ENCODE results near the gene UQCRHL. TPM values are rescaled to one million over a fixed set of nuclear protein-coding genes. Genes with fewer than 3 reads are reported as not detected.

The UQCRHL gene
- total RNA-seq, 1 donor from 2014 or later = 4.8 TPM

DNA sequence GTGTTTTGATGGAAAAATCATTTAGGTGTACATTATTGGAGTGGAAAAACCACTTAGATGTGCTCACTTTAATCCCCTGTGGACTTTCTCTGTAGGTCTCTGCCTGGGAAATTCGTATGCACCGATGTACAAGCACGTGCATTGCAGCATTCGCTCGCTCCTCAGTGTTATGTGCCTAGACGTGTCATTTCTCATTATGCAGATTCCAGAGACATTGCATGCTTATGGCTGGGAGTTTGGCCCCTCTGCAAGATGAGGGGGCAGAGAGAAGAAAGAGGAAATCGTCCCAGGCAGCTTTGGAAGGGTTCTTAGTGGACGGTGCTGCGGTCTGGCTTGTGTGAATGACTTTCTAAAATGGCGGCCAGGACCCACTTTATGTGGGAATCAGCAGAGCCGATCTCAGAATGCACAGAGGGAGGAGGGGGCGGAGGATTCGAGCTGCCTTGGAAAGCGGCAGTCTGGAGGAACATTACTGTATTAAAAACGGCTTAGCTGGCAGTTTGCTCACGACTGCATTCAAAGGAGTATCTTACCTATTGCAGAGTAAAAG, 42.4 kb upstream of the UQCRHL start:
- Mint-ChIP-seq H3K4me1 (peaks cover 49% of the 10 kb centered on the region), H3K4me3 (peak overlapping the region; percentile 99), H3K27me3 (ENCODE audit: insufficient read depth, low read depth) (peaks cover 9% of the 10 kb centered on the region), H3K27ac (peak overlapping the region; percentile 100), H3K36me3 (peaks cover 3% of the 10 kb centered on the region), H3K9me3 (no peaks in the 10 kb centered on the region)
- H3K79me2 ChIP-seq (ENCODE audit: low read depth) = peaks cover 85% of the 10 kb centered on the region
- peak overlapping the region; percentile 94 for H3K27ac ChIP-seq
- DNase-seq (ENCODE audit: low spot score) = peak; percentile 89
- no peaks in the 10 kb centered on the region for H3K9me3 ChIP-seq (ENCODE audit: low read depth)
- peak overlapping the region; percentile 4 for H2AFZ ChIP-seq (replicated peaks)
- no peak for TF ChIP-seq EZH2 (IDR thresholded peaks at IDR 0.05)
- TF ChIP-seq, protein P1, sequence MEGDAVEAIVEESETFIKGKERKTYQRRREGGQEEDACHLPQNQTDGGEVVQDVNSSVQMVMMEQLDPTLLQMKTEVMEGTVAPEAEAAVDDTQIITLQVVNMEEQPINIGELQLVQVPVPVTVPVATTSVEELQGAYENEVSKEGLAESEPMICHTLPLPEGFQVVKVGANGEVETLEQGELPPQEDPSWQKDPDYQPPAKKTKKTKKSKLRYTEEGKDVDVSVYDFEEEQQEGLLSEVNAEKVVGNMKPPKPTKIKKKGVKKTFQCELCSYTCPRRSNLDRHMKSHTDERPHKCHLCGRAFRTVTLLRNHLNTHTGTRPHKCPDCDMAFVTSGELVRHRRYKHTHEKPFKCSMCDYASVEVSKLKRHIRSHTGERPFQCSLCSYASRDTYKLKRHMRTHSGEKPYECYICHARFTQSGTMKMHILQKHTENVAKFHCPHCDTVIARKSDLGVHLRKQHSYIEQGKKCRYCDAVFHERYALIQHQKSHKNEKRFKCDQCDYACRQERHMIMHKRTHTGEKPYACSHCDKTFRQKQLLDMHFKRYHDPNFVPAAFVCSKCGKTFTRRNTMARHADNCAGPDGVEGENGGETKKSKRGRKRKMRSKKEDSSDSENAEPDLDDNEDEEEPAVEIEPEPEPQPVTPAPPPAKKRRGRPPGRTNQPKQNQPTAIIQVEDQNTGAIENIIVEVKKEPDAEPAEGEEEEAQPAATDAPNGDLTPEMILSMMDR (IDR thresholded peaks at IDR 0.05) = no peak
- no peak for TF ChIP-seq EZH2phosphoT487 (IDR thresholded peaks at IDR 0.05)
- no peaks in the 10 kb centered on the region for H3K36me3 ChIP-seq
- peak overlapping the region; percentile 82 for H3K4me2 ChIP-seq
- peak overlapping the region; percentile 84 for H3K4me3 ChIP-seq
- peaks cover 23% of the 10 kb centered on the region for H3K4me1 ChIP-seq
- H3K9ac ChIP-seq = no peak overlapping the region
- peaks cover 17% of the 10 kb centered on the region for H4K20me1 ChIP-seq (ENCODE audit: low read depth)
- no peaks in the 10 kb centered on the region for H3K27me3 ChIP-seq
- peaks cover 52% of the 10 kb centered on the region for H3F3A ChIP-seq (ENCODE audit: low read depth)

DNA sequence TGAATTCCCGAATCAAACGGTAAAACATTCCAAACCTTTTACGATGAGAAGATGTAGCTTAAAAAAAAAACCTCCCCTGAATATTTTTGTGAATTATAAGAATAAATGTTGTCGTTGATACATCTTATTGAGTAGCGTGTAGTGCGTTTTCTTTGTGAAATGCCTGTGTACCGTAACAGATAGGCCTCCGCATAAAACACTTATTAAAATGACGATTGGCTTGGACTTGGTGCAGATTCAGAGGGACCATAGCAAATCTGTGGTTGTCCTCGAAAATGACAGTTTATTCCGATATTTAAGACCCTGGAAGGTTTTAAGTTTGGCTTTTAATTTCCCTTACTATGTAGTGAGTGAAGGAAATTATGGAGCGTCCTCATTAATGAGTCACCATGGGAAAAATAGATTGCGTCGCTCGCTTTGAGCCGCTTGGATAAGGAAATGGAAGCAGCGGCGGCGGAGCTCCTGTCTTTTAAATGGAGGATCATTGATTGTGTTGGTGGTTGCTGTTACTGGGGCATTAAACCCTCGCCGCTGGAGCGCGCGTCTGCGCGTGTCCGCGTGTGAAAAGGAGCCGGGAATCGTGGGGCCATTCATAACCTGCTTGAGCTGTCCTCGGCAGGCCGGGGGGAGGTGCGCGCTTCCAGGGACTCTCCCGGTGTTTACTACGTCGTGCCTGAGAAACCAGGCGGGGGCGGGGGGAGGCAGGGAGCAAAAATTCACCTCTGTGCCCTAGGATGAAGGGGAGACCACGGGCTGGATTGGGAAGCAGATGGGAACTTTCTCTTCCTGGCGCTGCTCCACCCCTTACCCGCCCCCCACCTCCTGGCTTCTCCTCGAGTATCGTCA, 41.7 kb upstream of the UQCRHL start:
- H3K9me3 ChIP-seq (ENCODE audit: low read depth) = no peaks in the 10 kb centered on the region
- TF ChIP-seq EZH2phosphoT487 (IDR thresholded peaks at IDR 0.05) (no peak), EZH2 (IDR thresholded peaks at IDR 0.05) (no peak)
- TF ChIP-seq, protein P1 (IDR thresholded peaks at IDR 0.05) = no peak
- H2AFZ ChIP-seq (replicated peaks) = peak overlapping the region; percentile 4
- peak overlapping the region; percentile 16 for H3K9ac ChIP-seq
- peak overlapping the region; percentile 82 for H3K4me2 ChIP-seq
- peaks cover 52% of the 10 kb centered on the region for H3K4me1 Mint-ChIP-seq
- H4K20me1 ChIP-seq (ENCODE audit: low read depth) = peaks cover 17% of the 10 kb centered on the region
- no peaks in the 10 kb centered on the region for H3K9me3 Mint-ChIP-seq
- no peaks in the 10 kb centered on the region for H3K36me3 ChIP-seq
- H3K79me2 ChIP-seq (ENCODE audit: low read depth) = peaks cover 81% of the 10 kb centered on the region
- H3K4me3 ChIP-seq = peak overlapping the region; percentile 84
- DNase-seq (ENCODE audit: low spot score) = peak; percentile 92
- no peaks in the 10 kb centered on the region for H3K36me3 Mint-ChIP-seq
- peak overlapping the region; percentile 99 for H3K4me3 Mint-ChIP-seq
- H3F3A ChIP-seq (ENCODE audit: low read depth) = peaks cover 57% of the 10 kb centered on the region
- H3K27me3 ChIP-seq = no peaks in the 10 kb centered on the region
- peak overlapping the region; percentile 100 for H3K27ac Mint-ChIP-seq
- peak overlapping the region; percentile 94 for H3K27ac ChIP-seq
- H3K4me1 ChIP-seq = peaks cover 27% of the 10 kb centered on the region
- H3K27me3 Mint-ChIP-seq (ENCODE audit: insufficient read depth, low read depth) = peaks cover 9% of the 10 kb centered on the region

DNA sequence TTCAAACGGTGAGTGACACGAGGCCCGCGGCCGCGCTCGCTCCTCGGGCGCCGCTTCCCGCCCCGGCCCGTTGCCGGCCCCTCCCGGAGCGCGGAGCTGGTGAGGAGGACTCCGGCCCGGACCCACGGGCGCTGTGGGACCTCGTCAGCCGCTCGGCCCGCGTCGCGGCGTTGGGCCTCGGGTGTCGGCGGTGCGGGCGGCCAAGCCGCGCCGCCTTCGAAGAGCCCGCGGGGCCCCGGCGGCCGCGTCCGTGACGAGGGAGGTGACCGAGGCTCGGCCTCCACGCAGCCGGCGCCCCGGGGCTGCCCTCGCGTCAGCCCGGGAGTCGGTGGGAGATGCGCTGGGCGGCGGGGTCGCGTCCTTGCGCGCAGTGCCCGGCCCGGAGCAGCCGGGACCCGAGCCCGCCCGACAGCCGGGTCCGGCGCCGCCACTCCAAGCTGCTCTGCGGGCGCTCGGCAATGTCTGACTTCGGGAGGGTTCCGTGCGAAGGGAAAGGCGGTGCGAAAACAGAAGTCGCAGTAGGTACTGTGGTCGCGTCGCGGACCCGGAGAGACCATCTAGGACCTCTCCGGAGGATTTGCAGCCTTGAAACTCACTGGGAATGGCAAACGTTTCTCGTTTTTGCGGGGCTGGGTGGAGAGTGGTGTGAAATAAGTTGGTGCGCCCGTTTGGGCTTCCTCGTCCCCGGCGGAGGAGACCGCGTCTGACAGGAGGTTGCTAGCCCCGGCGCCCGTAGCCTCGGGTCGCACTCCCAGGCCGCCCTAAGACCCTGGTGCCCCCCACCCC, 40.9 kb upstream of the UQCRHL start:
- H3K9me3 Mint-ChIP-seq = no peaks in the 10 kb centered on the region
- peak overlapping the region; percentile 100 for H3K27ac Mint-ChIP-seq
- peak overlapping the region; percentile 99 for H3K4me3 Mint-ChIP-seq
- TF ChIP-seq EZH2phosphoT487 (IDR thresholded peaks at IDR 0.05) (no peak), EZH2 (IDR thresholded peaks at IDR 0.05) (no peak)
- TF ChIP-seq, protein P1 (IDR thresholded peaks at IDR 0.05) = no peak
- peak overlapping the region; percentile 82 for H3K4me2 ChIP-seq
- no peaks in the 10 kb centered on the region for H3K27me3 ChIP-seq
- peaks cover 73% of the 10 kb centered on the region for H3K79me2 ChIP-seq (ENCODE audit: low read depth)
- H3K4me1 Mint-ChIP-seq = peaks cover 59% of the 10 kb centered on the region
- H4K20me1 ChIP-seq (ENCODE audit: low read depth) = peaks cover 17% of the 10 kb centered on the region
- H3K36me3 ChIP-seq = no peaks in the 10 kb centered on the region
- DNase-seq (ENCODE audit: low spot score) = peak; percentile 63
- no peak overlapping the region for H2AFZ ChIP-seq (replicated peaks)
- peaks cover 65% of the 10 kb centered on the region for H3F3A ChIP-seq (ENCODE audit: low read depth)
- H3K4me1 ChIP-seq = peaks cover 30% of the 10 kb centered on the region
- peak overlapping the region; percentile 16 for H3K9ac ChIP-seq
- no peaks in the 10 kb centered on the region for H3K9me3 ChIP-seq (ENCODE audit: low read depth)
- peaks cover 9% of the 10 kb centered on the region for H3K27me3 Mint-ChIP-seq (ENCODE audit: insufficient read depth, low read depth)
- H3K36me3 Mint-ChIP-seq = no peaks in the 10 kb centered on the region
- peak overlapping the region; percentile 84 for H3K4me3 ChIP-seq
- H3K27ac ChIP-seq = peak overlapping the region; percentile 94

All from neural progenitor cell (in vitro differentiated cells).